A549 (cell line): Measurements from ENCODE around the gene REN.

Source experiments
- BCL3 ChIP-seq: fragments of >200 bp; sonication (Bioruptor Twin); formaldehyde crosslinking; IDR thresholded peaks from 3 replicates; pipeline ENCODE4 v1.6.1; 2016
- MAZ ChIP-seq: fragments of 150-350 bp; IDR thresholded peaks from 2 replicates; pipeline ENCODE4 v1.6.1; 2014; ENCODE audit warnings: antibody characterized with exemption, low read depth, low read length, borderline replicate concordance
- REST ChIP-seq: fragments of 200-600 bp; sonication (generic); IDR thresholded peaks from 2 replicates; pipeline ENCODE4 v1.6.1; 2016; ENCODE audit warnings: antibody characterized with exemption, mild to moderate bottlenecking, moderate library complexity

GRCh38 chr1:204115116-204115515, 51.0 kb downstream of the REN start:
- TF ChIP-seq MAZ (no peak), REST (no peak), BCL3 (no peak)
